Measurements from ENCODE around the gene EVX2. TPM values are rescaled to one million over a fixed set of nuclear protein-coding genes. Genes with fewer than 3 reads are reported as not detected.

EVX2 gene
- total and polyA plus RNA-seq, 9 of the 15 experiments (the other 6 are each of a cell fraction or from before 2014, with no cell fraction given), result not detected

GRCh38 chr2:176092270-176093144 lies 8.7 kb upstream of the EVX2 start, which contains the start of gene HOXD13 (continued):
- TF ChIP-seq ZNF766 (CRISPR knock-in tag; conservative IDR thresholded peaks at IDR 0.05) (no peak), EZH2 (IDR thresholded peaks at IDR 0.05; ENCODE audit: borderline replicate concordance, low read depth, low read length) (no peak), ZKSCAN1 (IDR thresholded peaks at IDR 0.05; ENCODE audit: low read depth, low read length) (no peak), ZBTB12 (CRISPR knock-in tag; IDR thresholded peaks at IDR 0.05) (no peak), FOXK2 (conservative IDR thresholded peaks at IDR 0.05 in 1 of 2, IDR thresholded peaks at IDR 0.05 in 1 of 2; ENCODE audit: low read depth in 2 of 2) (no peak)

GRCh38 chr2:176091329-176092258 lies 7.8 kb upstream of the EVX2 start:
- ChIA-PET POLR2A (no interaction called here), CTCF (ENCODE audit: low intra/inter-chr PET ratio) (no interaction called here)
- Histone ChIP-seq H3K9ac (ENCODE audit: insufficient read depth in 1 of 2, low read depth in 2 of 2, low read length in 2 of 2) (no peak overlapping the region), H3K9me1 (ENCODE audit: control insufficient read depth, insufficient read depth, low read length) (no peaks in the 10 kb centered on the region), H3K4me2 (ENCODE audit: insufficient read depth, low read length) (no peak overlapping the region), H3K4me3 (no peak overlapping the region), H3K4me1 (replicated peaks in 1 of 2; ENCODE audit: control insufficient read depth in 2 of 2, insufficient read depth in 2 of 2, low read length in 2 of 2) (peaks cover 3 to 17% of the 10 kb centered on the region in 2 experiments; a peak in 4 of 5 replicates), H3K36me3 (ENCODE audit: control insufficient read depth, insufficient read depth, low read length) (no peaks in the 10 kb centered on the region), H2AFZ (ENCODE audit: low read depth, low read length) (no peak overlapping the region), H3K27ac (ENCODE audit: extremely low read depth, low read depth, low read length) (no peak overlapping the region), H4K20me1 (replicated peaks; ENCODE audit: control insufficient read depth, insufficient read depth, low read length) (peaks cover 5% of the 10 kb centered on the region; the same call in 1 of the 2 replicates), H3K27me3 (ENCODE audit: control insufficient read depth in 2 of 2, insufficient read depth in 2 of 2, low read length in 2 of 2) (peaks cover 67 to 73% of the 10 kb centered on the region in 2 experiments), H3K79me2 (ENCODE audit: control insufficient read depth, insufficient read depth, low read length) (no peaks in the 10 kb centered on the region), H3K9me3 (replicated peaks; ENCODE audit: control insufficient read depth, insufficient read depth, low read depth, low read length) (no peaks in the 10 kb centered on the region; the same call in 1 of the 2 replicates)
- no TSS peak for BruUV-seq (replicated peaks)
- ATAC-seq, result no peak
- FAIRE-seq, result no peak
- DNase-seq (ENCODE audit: extremely low read depth in 1 of 4, low spot score in 3 of 4), result no peak
- WGBS (ENCODE audit: insufficient coverage, low coverage, missing lambda C conversion rate), result 9% methylated on average over 31 of the region's 31 CpGs
- intact Hi-C loops (cut with micrococcal nuclease) (no loop called here), in situ Hi-C loops (cut with MboI) (loop anchor here (25.0 kb wide), 1 partner anchor 1054 kb away; no protein-coding TSS in a partner anchor)
- TF ChIP-seq ILK (tag; IDR thresholded peaks at IDR 0.05; ENCODE audit: borderline replicate concordance, low read depth) (no peak), ZBTB49 (CRISPR knock-in tag; IDR thresholded peaks at IDR 0.05; ENCODE audit: borderline replicate concordance) (no peak), GABPB1 (CRISPR knock-in tag; IDR thresholded peaks at IDR 0.05) (no peak)
